ENCODE measurements around the gene MROH7.

- no peak for TF ChIP-seq YY1 (IDR thresholded peaks at IDR 0.05; ENCODE audit: insufficient read depth, insufficient read length)
- TF ChIP-seq ZNF274 (IDR thresholded peaks at IDR 0.05; ENCODE audit: low read depth, low read length) = no peak
Measured at GRCh38 chr1:54615531-54616279, 25.9 kb upstream of the MROH7 start.

All from NT2/D1 (cell line).